MV-4-11 (cell line): ENCODE measurements around the gene TUBB.
"Not testable (repeated sequence)": the region's sequence is repeated elsewhere in the genome, so short reads cannot be mapped to it uniquely, and the experiment has no call there.

Experiments
- DNase-seq: peaks from one replicate; lab custom pipeline; 2025; lab: John Stamatoyannopoulos, UW

TUBB gene

DNA sequence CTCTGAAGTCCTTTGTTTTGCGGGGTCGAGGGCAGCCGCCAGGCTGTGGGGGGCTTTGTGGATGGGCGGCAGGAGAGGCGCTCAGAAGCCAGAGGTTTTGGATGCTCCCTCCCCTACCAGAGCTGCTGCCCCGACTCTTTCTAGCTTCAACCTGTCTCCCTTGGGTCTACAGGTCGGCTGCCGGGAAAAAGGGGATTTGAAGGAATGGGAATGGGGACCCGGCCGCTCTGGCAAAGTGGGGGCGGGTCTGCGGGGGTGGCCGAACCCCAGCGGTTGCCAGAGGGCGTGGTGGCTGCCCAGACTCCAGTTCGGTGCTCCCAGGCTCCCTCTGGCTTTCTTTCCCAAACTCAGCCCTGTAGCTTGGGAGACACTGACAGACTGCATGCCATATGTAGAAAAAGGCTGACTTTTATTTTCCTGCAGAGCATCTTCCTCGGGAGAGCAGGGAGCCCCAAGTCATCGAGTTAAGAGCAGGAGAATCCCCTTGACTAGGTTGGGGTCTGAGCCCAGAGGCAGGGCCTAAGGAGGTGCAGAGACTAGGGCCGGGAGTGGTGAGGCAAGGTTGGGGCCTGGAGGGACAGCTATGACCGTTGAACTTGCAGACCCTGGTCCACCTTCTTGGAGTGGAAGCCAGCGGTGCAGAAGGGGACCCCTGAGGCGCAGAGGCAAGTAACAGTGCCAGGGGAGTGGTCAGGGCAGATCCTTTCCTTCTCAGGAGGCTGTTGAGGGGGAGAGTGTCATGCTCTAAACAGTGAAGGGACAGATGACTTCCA lies 32.3 kb upstream of the TUBB start:
- DNase-seq = no peak

DNA sequence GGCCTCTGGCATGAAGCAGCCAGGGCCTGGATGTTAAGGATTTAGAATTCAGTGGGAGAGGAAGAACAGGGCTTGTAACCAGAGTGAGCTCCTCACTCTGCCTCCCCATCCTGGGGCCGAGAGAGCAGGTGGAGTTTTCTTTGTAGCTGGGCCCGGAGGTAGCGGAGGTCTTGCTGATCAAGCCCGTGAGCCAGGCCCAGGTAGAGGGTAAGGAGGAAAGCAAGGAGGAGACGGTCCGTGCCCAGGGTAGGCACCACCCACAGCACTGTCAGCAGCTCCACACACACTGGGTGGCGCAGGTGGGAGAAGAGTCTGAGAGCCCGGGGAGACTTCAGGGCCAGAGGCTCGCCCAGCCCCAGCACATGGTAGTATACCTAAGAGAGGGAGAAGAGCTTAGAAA lies 31.6 kb upstream of the TUBB start:
- DNase-seq = no peak

DNA sequence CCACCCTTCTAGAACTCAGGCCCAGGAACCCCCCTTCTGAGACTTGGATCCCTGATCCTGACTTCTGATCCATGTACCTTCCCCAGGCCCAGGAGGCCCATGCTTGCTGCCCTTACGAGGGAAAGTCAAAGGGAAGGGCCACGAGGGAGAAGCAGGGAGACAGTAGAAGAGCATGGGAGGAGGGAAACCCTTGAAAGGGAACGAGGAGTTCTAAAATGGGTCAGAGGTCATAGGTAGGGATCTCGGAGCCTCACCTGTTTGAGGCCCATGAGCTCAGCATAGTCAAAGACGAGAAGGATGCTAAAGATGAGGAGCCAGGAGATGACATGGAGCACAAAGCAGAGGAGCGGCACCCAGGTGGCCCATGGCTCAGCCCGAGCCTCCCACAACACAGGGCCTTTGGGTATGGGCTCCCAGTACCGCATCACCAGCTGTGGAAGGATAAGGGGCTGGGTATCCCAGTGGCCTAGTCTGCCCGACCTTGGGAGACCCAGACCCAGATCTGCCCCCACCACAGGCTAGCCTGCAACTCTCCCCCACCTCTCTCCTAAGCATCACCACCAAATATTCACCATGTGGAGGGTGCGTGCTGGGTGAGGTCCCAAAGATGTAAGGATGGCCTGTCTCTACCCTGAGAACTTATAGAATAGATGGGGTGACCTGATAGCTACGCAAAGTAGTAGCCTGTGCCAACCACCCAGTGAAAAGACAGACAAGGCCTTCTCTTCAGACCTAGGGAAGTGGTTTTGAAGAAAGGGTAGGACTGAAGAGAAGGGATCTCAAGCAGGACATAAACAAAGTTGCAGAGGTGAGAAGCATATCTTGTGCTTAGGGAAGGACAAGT lies 30.9 kb upstream of the TUBB start:
- DNase-seq = no peak

DNA sequence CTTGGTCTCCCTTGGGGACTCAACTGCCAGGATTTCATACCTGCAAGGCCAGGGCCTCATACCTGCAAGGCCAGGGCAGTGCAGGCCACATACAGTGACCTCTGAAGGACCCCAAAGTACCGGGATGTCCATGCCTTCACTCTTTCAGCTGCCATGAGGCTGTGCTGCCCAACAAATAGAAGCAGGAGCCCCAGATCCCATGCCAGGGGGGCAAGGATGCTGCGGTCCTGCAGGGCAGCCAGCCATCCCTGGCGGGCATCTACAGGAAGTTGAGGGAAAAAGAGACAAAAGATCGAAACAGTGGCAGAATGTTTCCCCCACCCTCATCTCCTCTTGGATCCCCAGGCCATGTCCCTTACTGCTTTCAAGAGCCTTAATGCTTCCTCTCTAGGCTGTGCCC lies 30.2 kb upstream of the TUBB start:
- DNase-seq = no peak

DNA sequence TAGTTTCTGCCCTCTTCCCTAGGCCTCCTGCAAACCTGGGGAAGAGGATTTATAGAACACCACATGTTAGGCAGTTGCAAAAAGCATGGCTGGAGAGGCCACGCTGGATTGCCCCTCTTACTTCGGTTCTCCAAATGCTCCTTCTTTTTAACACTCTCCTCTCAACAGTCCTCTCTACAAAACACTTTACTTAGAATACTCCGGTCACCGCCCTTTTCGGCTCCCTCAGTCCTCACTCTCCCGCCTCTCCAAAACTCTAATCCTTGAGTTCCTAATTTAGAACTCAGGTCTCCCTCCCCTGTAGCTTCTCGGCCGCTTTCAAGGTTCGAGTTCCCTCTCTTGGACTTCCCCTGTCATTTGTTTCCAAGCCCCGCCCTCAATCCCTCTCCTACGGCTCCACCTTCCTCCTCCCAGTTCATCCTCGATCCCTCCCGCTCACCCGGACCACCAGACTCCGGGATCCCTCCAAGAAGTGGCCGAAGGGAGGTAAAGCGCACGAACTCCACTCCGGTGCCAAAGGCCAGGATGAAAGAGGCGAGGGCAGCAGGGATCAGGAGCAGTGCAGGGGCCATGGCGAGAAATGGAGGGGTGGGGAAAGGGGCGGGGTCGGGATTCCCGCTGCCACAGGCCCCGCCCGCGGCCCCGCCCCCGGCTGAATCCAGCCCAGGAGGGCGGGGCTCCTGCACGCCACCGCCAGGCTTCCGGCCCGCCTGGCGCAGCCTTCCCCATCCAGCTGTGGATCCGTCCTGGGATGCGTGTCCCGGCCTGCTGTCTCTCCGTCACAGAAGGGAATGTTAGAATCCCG lies 29.5 kb upstream of the TUBB start, which contains the start of gene NRM:
NRM (minus strand) TSS at position 582 of the 805 bp plus-strand sequence; CDS start at position 572, 10 bp downstream.
- peak; percentile 84 for DNase-seq

DNA sequence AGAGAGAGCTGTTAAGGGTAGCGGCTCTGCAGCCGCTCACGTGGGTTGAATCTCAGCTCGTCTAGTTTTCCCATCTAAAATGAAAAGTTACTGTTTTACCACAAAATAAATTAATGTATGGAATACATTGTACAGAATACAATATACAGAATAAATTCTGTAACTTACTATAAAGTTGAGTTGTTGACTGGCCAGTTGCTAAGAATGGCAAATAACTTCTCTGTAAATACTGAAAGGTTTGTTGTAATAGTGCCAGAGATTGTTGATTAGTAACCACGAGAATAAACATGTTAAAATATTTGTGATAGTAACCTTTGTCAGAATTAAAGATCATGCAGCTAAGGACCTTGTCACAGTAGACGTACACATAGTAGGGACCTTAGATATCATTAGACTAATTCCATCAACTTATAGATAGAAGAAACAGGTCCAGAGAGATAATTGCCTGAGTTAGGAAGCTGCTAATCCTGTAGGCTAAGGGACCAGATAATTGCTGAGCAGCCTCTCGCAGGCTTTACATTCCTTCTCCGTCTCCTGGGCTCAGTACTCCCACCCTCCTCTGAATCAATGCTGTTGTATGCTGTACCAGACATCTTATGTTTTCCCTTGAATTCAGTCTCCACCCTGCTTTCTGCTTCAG lies 28.8 kb upstream of the TUBB start:
- no peak for DNase-seq

DNA sequence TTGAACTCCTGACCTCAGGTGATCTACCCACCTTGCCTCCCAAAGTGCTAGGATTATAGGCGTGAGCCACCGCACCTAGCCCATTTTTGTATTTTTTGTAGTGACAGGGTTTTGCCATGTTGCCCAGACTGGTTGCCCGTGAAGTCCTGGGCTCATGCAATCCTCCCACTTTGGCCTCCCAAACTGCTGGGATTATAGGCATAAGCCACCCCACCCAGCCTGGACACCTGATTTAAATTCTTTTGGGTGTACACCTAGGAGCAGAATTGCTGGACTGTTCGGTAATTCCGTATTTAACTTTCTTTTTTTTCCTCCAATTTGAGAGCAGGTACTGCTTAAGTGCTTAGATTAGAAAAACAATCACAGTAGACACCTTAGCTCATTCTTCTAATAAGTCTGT lies 23.7 kb upstream of the TUBB start:
- no peak for DNase-seq

DNA sequence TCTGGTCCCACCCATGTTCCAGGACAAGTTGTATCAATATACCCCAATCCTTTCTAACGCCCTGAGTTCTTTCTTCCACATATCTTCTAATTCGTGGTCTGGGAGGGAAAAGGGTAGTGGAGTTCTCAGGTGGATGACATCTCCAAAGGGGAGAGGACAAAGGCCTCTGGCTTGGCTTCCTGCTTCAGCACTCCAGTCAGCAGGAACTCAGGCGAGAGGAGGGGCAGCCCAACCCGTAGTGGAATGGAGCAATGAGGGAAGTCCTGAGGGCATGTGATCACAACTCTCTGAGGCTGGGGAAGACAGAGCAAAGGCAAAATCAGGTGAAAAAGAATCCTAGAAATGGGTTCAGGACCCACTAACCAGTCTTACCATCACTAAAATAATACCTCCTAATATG lies 19.8 kb upstream of the TUBB start:
- no peak for DNase-seq

DNA sequence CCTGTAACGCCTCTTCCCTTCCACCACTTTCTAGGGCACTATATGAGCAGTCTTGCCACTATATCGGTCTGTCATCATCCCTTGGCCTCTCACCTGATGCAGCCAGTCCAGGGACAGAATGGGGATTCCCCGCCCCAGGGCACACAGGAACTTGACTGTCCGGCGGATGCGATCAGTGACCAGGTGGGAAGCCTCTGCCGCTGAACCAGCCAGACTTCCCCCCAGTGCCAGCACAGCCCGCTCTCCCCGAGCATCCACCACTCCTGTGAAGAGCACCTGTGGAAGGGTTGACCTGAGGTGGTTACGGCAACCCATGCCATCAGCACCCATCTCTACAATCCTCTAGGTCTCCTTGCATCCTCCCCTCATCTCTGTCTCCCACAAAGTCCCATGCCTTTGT lies 17.1 kb upstream of the TUBB start:
- no peak for DNase-seq

DNA sequence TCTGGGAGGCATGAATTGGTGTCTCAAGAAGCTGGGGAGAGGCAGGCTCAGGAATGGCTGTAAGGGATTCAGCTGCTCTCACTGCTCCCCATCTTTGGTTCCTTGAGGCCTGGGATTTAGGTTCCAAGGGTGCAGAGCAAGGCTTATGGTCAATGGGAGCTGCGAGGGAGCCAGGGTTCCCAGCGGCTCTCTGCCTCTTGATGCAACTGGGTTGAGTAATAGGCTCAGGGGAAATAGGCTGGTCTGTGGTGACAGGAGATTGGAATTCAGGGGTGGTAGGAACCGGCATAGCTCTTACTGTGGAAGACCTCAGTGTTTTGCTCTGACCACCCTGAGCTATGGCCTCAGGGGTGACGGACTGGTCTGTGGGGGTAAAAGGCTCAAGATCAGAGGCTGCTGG lies 16.3 kb upstream of the TUBB start:
- DNase-seq = peak; percentile 12

DNA sequence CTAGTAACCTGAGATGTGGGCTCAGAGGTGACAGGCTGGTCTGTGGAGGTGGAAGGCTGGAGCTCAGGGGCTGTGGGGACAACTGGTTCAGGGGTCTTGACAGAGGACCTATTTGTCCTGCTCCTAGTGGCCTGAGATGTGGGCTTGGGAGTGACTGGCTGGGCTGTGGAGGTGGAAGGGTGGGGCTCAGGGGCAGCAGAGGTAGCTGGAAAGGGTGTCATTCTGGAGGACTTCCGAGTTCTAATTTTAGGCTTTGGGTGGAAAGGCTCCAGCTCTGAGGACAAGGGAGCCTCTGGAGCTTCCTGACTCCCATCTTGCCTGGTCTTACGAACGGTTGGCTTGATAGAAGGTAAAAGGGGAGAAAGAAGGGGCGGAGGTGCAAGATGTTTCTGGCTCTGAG lies 14.5 kb upstream of the TUBB start:
- no peak for DNase-seq

DNA sequence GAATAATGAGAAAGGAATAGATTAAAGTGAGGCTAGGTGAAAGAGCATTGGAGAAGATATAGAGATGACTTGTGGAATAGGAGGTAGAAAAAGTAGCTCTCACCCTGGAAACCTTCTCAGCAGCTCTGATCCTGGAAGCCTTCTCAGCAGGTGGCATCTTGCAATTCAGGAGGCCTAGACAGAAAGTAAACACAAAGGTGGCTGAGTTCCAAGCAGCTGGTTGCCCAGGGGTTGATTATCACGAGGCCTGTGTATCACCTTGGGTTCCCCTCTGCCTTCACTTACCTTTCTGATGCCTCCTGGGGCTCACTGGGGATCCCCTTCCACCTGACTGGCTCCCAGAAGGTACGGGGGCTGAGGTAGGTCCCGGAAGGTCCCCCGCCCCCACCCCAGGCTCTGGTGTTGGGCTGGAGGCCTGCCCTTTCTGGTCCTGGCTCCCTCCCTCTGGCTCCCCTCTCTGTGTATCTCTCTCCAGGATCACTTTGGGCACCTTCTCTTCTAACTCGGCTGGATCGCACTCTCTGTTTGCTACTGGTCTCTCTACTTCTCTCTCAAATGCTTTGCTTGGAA lies 12.8 kb upstream of the TUBB start:
- no peak for DNase-seq

DNA sequence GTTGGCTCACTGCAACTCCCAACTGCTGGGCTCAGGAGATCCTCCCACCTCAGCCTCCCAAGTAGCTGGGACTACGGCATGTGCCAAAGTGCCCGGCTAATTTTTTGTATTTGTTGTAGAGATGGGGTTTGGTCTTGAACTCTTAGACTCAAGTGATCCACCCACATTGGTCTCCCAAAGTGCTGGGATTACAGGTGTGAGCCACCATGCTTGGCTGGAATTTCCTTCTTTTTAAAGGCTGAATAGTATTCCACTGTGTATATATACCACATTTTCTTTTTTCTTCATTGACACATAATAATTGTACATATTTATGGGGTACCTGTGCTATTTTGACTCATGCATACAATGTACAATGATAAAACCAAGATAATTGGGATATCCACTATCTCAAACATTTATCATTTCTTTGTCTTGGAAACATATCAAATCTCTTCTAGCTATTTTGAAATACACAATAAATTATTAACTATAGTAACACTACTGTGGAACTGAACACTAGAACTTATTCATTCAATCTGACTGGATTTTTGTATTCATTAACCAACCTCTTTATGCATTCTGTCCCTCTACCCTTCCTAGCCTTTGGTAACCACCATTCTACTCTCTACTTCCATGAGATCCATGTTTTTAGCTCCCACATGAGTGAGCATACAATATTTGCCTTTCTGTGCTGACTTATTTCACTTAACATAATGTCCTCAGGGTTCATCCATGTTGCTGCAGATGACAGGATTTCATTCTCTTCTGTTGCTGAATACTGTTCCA lies 10.9 kb upstream of the TUBB start:
- no peak for DNase-seq

DNA sequence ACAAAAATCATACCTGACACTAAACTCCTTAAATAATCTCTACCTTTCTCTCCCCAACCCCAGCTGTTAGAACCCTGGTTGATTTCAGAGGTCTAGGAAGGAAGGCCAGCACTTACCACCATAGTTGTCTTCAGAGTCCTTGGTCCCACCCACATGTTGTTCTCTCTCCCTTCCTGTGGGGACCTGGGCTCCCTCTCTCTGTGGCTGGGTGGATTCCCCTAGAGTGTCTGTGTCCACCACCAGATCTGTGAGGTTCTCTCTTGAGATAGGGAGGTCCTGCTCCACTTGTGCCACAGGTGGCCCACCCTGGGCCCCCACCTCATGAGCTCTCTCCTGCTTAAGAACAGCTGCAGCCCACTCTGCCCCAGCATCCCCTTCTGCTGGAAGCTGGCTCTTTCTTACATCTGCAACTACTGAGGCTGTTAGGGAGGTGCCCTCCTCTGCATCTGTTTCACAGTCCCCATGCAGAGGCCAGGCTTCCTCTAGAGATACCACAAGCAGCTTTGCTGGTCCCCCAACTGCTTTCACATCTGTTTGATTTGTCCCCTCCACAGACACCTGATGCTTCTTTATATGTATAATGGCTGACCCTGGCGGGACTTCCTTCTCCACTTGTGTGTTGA lies 8.3 kb upstream of the TUBB start:
- DNase-seq = no peak

DNA sequence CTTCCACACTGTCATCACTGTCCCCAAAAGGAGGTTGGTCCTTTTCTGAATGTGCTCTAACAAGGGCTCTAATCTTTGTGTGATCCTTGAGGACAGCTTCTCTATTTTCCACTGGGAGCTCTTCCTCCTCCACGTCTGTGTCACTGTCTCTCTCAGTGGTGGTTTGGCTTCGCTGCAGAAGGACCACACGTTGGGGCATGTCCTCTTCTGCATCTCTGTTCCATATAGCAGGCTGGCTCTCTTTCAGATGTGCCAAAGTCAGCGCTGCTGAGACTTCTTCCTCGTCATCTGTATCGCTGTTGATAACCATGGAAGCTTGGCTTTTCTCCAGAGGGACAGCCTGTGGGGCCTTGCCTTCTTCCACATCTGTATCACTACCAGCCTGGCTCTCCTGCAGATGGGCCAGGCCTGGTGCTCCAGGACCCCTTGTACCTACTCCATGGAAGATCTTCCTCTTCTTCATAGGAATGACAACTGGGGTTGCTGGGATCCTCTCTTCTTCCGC lies 7.7 kb upstream of the TUBB start:
- DNase-seq = no peak

DNA sequence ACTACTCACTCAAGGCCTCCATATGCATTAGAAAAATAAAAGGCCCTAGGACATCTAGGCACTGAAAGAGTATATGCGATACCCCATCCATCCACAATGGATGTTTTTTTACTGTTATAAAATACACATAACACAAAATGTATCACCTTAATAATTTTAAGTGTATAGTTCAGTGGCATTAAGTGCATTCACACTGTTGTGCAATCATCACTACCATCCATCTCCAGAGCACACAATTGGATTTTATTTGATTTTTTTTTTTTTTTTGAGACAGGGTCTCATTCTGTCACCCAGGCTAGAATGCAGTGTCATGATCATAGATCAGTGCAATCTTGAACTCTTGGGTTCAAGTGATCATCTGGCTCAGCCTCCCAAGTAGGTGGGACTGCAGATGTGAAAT lies 5.9 kb upstream of the TUBB start:
- no peak for DNase-seq

DNA sequence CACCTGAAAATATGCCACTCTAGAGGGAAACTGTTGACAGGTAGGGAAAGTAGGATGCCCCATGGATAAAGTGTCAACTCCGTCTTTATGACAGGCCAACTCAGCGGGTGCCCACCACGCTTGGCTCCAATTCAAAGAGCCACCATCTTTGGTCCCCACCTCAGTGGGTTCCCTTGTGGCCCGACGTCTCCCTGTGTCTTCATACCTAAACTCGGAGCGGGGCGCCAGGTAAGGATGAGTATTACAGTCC lies 3.3 kb upstream of the TUBB start:
- no peak for DNase-seq

DNA sequence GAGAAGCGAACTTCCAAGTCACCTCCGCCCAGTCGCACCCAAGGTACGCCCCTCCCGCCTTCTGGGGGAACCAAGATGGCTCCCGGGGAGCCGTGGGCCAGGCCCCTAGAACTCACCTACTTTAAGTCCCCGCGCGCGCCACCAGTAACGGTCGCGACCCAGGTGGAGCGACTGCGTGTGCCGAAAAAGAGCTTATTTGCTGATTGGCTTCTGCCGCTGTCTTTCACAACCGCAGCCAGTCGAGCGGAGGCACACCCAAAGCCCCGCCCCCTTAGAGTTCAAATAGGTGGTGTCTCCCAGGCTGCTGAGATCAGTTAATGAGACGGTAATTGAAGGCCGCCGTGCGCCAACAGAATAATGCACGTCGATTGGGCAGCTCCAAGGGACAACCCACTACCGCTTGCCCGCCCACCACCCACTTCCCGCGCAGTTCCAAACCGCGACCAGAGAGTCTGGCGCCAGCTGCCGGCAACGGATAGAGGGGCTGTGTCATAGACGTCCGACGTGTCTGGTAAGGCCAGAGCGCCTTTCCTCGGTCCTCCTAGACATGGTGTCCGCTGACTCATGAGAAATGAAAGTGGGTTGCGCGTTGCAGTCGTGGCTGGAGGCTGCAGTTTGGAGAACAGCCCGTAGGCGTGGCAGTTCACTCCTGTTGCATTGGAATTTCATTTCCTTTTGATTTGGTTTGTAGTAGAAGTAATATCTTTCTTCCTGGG lies 2.9 kb upstream of the TUBB start, which contains the start of gene MDC1:
MDC1 (minus strand) TSS at position 153 of the 716 bp plus-strand sequence. CDS start 2,106 bp downstream, outside the sequence.
- peak; percentile 100 for DNase-seq

DNA sequence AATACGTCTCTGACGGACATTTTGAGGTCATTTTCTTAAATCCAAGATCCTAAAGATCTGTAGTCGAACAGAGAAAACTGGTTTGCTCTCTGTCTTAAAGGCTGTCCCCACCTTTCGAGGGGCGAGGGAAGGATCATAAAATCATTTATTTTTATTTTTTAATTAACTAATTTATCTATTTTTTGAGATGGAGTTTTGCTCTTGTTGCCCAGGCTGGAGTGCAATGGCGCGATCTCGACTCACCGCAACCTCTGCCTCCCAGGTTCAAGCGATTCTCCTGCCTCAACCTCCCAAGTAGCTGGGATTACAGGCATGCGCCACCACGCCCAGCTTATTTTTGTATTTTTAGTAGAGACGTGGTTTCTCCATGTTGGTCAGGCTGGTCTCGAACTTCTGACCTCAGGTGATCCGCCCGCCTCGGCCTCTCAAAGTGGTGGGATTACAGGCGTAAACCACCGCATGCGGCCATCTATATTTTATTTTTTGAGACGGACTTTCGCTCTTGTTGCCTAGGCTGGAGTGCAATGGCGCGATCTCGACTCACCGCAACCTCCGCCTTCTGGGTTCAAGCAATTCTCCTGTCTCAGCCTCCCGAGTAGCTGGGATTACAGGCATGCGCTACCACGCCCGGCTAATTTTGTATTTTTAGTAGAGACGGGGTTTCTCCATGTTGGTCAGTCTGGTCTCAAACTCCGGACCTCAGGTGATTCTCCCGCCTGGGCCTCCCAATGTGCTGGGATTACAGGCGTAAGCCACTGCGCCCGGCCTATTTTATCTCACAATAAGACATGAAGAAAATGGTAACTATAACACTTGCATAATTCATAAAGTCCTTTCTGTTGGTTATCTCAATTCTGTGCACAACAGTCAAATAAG lies 2.1 kb upstream of the TUBB start:
- DNase-seq = not testable (repeated sequence)
